Measurements from ENCODE around the gene TXNRD1.

DNA sequence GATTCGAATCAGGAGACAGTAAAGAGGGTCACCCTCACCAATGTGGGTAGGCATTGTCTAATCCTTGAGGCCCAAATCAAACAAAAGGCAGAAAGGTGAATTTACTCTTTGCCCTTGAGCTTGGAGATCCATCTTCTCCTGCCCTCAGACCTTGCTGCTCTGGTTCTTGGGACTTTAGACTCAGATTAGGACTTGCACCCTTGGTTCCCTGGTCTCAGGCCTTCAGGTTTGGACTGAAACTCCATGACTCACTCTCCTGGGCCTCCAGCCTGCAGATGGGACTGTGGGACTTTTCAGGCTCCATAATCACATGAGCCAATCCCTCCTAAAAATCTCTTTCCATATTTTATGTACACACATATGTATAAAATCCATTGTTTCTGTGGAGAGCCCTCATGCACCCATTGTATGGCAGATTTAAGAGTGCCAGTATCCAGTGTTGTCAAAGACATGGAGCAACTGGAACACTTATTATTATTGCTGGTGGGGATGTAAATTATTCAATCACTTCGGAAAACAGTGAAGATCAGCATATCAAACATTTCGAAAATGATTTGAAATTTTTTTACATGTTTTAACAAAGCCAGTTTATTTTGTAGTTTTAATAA is 136.6 kb downstream of the TXNRD1 start:
- TF ChIP-seq, protein P1, sequence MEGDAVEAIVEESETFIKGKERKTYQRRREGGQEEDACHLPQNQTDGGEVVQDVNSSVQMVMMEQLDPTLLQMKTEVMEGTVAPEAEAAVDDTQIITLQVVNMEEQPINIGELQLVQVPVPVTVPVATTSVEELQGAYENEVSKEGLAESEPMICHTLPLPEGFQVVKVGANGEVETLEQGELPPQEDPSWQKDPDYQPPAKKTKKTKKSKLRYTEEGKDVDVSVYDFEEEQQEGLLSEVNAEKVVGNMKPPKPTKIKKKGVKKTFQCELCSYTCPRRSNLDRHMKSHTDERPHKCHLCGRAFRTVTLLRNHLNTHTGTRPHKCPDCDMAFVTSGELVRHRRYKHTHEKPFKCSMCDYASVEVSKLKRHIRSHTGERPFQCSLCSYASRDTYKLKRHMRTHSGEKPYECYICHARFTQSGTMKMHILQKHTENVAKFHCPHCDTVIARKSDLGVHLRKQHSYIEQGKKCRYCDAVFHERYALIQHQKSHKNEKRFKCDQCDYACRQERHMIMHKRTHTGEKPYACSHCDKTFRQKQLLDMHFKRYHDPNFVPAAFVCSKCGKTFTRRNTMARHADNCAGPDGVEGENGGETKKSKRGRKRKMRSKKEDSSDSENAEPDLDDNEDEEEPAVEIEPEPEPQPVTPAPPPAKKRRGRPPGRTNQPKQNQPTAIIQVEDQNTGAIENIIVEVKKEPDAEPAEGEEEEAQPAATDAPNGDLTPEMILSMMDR (IDR thresholded peaks at IDR 0.05), result no peak
- TF ChIP-seq POLR2A (IDR thresholded peaks at IDR 0.05), result no peak

All from uterus (tissue), 2 donors.